ENCODE data around the gene MUC6. TPM values are rescaled to one million over a fixed set of nuclear protein-coding genes. Genes with fewer than 3 reads are reported as not detected.

The MUC6 gene
- total RNA-seq, 4 donors from 2014 or later: under 0.01 to 2.7 (median under 0.01) TPM; not detected in 1

GRCh38 chr11:1083621-1084551, 47.4 kb upstream of the MUC6 start:
- Histone ChIP-seq H3K9me3 (no peaks in the 10 kb centered on the region), H3K36me3 (no peaks in the 10 kb centered on the region), H3K27me3 (no peaks in the 10 kb centered on the region), H3K4me1 (no peaks in the 10 kb centered on the region), H3K27ac (no peak overlapping the region), H3K4me3 (no peak overlapping the region)
- DNase-seq (ENCODE audit: low spot score in 2 of 2): no peak
- WGBS, 2 donors: 72 to 78% methylated on average over 11 to 26 of the region's 34 CpGs
- no peak for TF ChIP-seq POLR2A (IDR thresholded peaks at IDR 0.05)
- no peak for TF ChIP-seq CTCF (IDR thresholded peaks at IDR 0.05)
- TF ChIP-seq EP300 (IDR thresholded peaks at IDR 0.05): no peak

DNA sequence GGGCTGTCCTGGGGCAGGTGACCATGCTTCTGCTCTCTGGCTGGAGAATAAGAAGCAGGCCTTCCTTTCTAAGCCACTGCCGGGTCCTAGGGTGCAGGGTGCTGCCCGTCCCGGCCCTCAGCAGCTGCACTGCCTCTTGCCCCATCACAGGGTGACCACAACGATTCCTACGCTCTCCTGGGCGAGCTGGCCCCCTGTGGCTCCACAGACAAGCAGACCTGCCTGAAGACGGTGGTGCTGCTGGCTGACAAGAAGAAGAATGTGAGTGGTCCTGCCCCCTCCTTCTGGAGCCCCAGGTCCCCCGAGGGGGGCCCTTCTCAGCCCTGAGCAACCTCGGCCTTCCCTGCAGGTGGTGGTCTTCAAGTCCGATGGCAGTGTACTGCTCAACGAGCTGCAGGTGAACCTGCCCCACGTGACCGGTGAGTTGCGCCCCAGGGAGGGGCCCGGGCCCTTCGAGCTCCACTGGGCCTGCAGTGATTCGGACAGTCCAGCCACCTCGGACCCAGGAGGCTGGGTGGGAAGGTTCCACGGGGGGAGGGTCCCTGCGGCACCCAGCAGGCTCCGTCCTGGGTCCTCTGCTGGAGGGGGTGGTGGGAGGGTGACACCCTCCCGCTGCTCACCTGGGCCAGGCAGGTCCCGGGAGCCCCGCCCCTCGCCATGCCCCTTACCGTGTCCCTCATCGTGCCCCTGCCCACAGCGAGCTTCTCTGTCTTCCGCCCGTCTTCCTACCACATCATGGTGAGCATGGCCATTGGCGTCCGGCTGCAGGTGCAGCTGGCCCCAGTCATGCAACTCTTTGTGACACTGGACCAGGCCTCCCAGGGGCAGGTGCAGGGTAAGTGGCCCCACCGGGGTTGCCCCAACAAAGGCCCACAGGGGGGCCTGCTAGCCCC, 46.5 kb upstream of the MUC6 start:
- Histone ChIP-seq H3K27me3 (no peaks in the 10 kb centered on the region), H3K27ac (no peak overlapping the region), H3K4me3 (no peak overlapping the region), H3K4me1 (no peaks in the 10 kb centered on the region), H3K9me3 (no peaks in the 10 kb centered on the region), H3K36me3 (no peaks in the 10 kb centered on the region)
- TF ChIP-seq CTCF (IDR thresholded peaks at IDR 0.05): no peak
- no peak for TF ChIP-seq POLR2A (IDR thresholded peaks at IDR 0.05)
- no peak for TF ChIP-seq EP300 (IDR thresholded peaks at IDR 0.05)
- WGBS, 2 donors: 65 to 78% methylated on average over 14 to 21 of the region's 33 CpGs
- peak in 1 of 2 donors; percentile 4 for DNase-seq (ENCODE audit: low spot score in 2 of 2)

GRCh38 chr11:1082346-1082727, 45.8 kb upstream of the MUC6 start:
- no peak for TF ChIP-seq EP300 (IDR thresholded peaks at IDR 0.05)
- TF ChIP-seq CTCF (IDR thresholded peaks at IDR 0.05): no peak
- no peak for TF ChIP-seq POLR2A (IDR thresholded peaks at IDR 0.05)
- Histone ChIP-seq H3K4me1 (no peaks in the 10 kb centered on the region), H3K27ac (no peak overlapping the region), H3K4me3 (no peak overlapping the region), H3K27me3 (no peaks in the 10 kb centered on the region), H3K36me3 (no peaks in the 10 kb centered on the region), H3K9me3 (no peaks in the 10 kb centered on the region)
- 83 to 87% methylated on average over 12 to 14 of the region's 14 CpGs for WGBS, 2 donors
- DNase-seq (ENCODE audit: low spot score in 2 of 2): no peak

DNA sequence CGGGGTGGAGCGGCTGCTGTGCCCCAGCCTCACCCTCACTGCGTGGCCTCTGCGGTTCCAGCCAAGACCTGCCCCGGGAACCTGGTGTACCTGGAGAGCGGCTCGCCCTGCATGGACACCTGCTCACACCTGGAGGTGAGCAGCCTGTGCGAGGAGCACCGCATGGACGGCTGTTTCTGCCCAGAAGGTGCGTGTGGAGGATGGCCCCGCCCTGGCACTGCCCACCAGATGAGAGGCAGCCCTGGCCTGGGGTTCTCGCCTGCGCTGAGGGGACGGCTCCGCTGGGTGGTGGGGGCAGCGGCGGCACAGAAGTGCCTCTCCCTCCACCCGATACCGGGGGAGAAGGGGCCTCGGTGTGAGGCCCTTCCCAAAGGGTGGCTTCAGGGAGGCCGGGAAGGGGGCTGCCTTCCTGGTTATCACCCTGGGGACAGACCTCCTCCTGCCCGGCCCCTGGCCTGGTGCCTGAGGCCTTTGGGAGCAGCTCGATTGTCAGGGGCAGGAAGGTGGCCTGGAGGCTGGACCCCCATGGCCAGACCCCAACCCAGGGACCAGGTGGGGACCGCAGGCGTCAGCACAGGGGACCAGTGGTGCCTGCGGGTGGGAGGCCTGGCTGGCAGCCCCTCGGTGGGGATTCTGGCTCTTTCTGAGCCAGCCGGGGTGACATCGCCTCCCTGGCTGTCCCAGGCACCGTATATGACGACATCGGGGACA, 45.2 kb upstream of the MUC6 start:
- peak in 1 of 2 donors; percentile 0 for DNase-seq (ENCODE audit: low spot score in 2 of 2)
- no peaks in the 10 kb centered on the region for H3K4me1 ChIP-seq

More for the DNA sequence above, 45.2 kb upstream of the MUC6 start:
- Histone ChIP-seq H3K4me3 (no peak overlapping the region), H3K27me3 (no peaks in the 10 kb centered on the region), H3K27ac (no peak overlapping the region), H3K36me3 (no peaks in the 10 kb centered on the region), H3K9me3 (no peaks in the 10 kb centered on the region)
- WGBS, 2 donors: 68 to 77% methylated on average over 12 to 21 of the region's 33 CpGs
- TF ChIP-seq POLR2A (IDR thresholded peaks at IDR 0.05): no peak
- no peak for TF ChIP-seq EP300 (IDR thresholded peaks at IDR 0.05)
- no peak for TF ChIP-seq CTCF (IDR thresholded peaks at IDR 0.05)
